Suppressor macrophage (primary cell): ENCODE data around the gene BMAL2.
A peak's percentile ranks its signal among the peaks of the same experiment; 100 is the strongest.

ENCODE experiments used
- DNase-seq, 4 experiments: peaks; one replicate each; pipeline ENCODE4 v3.0.0-alpha.2; 2020 to 2022

The BMAL2 gene

GRCh38 chr12:27324530-27324929, 8.1 kb upstream of the BMAL2 start:
- DNase-seq = no peak

DNA sequence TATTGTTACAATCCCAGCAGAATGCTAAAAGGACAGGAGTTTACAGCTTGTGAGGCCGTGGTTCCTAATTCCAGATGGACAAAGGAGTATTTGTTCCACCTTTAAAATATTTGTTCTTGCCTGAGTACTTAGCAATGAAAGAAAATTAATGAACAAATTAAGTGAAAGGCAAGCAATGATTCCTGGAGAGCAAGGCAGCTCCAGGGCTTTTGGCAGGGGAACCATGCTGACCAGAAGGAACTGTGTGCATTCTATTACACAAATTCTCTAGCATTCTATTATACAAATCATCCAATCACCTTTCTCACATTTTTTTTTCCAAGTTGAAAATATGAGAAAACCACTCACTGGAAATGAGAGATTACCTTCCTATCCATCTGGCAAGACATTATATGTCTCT, 1.8 kb upstream of the BMAL2 start:
- no peak for DNase-seq

- DNase-seq = peak; percentile 61 to 89 (median 76)
Observed at GRCh38 chr12:27331291-27331926, 1.2 kb upstream of the BMAL2 start.

DNA sequence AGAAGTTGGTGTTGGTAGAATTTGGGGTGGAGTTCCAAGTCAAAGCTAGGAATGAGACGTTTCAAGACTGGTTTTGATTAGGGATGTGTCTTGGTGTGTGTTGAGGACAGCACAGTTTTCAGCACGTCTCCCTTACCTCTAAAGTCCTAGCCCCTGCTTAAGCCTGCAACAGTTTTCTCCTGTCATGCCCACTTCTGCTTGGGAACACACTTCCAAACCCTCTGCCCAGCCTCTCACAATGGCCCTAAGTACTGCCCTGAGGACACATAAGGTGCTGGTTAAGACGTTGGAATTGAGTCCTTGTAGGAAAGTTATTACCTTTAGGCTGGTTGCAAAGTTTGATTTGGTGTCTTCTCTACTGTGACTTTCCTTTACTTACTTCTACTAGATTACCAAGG, 710 bp upstream of the BMAL2 start:
- DNase-seq = peak in 1 of 4 experiments; percentile 7

- no peak for DNase-seq
Observed at GRCh38 chr12:27332407-27332713, 276 bp upstream of the BMAL2 start.

DNA sequence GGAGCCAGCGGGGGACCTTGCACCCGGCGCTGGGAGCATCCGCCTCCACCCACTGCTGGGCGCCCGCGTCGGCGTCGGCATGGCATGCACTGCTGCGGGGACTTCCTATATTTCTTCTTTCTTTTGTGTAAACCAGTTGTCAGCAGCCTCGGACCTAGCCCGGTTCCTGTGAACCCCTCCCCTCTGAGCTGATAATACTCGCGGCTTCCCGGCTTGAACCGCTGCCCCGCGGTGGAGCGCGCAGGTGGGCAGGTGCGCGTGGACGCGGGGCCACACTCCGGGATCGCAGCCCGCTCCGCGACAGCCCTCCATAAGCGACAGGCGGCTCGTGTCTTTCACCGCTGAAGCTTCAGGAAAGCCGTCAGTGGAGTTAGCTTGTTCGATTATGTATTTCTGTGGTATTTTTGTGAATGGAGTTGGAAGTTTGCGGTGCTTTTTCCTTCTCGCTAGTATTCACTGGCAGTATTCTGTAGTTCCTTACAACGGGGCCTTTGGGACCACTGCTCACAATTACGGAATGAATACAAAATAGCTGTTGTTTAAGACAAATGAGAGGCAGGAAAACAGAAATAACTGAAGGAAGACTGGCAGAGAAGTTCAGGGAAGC, 870 bp downstream of the BMAL2 start:
- peak; percentile 76 to 88 (median 82) for DNase-seq

DNA sequence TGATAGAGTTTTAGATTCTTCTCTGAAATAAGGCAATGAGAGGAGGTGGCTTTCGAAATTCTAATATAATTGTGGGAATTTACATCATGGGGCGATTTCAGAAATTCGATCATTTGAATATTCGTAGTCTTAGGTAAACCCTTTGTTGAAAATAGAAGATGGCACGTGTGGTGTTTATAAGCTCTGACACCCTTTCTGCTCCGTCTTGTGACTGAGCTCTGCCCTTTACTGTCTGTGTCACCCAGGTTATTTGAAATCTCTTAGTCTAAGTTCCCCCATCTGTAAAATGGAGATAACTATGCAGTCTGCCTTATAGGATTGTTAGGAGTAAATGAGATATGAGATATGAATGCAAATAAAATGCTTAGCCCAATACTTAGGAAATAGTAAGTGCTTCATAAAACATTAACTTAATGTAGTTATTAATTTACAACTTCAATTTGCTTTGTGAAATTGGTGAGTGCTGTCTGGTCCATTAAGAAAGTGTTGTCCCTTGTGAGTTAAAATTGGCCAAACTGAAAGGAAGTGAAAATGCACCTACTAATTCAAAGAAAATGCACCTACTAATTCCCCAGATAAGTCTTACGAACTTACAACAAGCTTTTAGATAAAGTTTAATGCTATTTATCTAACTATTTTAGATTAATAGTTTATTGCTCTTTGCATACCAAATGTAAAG, 1.5 kb downstream of the BMAL2 start:
- peak in 2 of 4 experiments; percentile 19 to 35 for DNase-seq

GRCh38 chr12:27334721-27335082, 2.1 kb downstream of the BMAL2 start:
- no peak for DNase-seq

GRCh38 chr12:27335364-27336281, 3.0 kb downstream of the BMAL2 start:
- no peak for DNase-seq

- no peak for DNase-seq
Observed at GRCh38 chr12:27336282-27336653, 3.6 kb downstream of the BMAL2 start.

GRCh38 chr12:27337376-27337775, 4.7 kb downstream of the BMAL2 start:
- DNase-seq = no peak

DNA sequence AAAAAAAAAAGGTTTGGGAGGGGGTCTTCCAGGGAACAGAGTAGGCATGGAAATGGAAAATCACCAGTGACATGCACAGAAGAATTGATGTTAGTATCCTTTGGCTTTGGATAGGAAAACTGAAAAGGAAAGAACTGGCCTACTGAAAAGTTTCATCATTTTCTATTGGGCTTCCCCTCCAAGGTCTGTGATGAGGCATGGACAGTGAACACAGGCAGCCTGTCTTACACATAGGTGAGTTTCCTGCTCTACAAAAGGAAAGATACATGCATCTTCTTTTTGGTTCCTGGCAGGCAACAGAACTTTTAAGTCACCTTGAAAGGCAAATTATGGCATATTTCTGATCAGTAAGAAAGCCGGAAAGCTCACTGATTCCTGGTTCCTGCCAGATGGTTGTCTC, 5.8 kb downstream of the BMAL2 start:
- no peak for DNase-seq

DNA sequence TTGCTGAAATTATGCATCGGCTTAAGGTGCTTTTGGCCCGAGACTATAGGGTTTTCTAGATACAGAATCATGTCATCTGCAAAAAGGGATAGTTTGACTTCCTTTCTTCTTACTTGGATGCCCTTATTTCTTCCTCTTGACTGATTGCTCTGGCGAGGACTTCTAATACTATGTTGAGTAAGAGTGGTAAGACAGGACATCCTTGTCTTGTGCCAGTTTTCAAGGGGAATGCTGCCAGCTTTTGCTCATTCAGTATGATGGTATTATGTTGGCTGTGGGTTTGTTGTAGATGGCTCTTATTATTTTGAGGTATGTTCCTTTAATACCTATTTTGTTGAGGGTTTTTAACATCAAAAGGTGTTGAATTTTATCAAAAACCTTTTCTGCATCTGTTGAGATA, 8.3 kb downstream of the BMAL2 start:
- DNase-seq = no peak

GRCh38 chr12:27342536-27342935, 9.9 kb downstream of the BMAL2 start:
- no peak for DNase-seq

DNA sequence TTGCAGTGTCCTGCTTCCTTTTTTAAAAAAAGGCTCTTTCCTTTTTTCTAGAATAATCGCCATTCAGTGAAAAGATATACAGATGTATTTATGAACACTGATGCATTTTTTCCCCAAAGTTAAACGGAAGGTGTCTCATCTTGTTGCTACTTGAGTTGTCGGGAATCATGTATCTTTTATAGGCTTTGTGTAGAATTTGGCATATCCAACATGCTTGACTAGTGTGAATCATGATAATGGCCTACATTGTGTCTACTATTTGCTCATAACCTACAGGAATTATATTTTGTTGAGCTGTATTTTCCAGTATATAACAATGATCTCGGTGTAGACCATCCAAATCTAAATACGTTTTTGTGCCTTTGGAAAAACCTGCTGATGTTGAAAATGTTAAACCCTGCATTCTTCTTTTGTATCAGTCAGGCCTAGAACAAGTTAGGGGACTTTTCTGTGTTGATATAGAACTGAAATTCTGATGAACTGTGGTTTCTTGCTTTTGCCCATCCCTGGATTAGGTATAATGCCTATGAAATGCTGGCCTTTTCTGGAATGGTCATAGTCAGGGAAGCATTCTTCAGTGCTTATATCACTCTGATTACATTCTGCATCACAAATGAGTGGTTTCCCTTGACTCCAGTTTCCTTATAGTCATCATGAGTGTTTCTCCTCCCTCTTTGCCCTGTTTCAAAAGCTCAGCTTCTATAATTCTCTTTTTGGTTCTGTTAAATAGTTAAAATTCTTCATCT, 10.8 kb downstream of the BMAL2 start:
- DNase-seq = no peak

DNA sequence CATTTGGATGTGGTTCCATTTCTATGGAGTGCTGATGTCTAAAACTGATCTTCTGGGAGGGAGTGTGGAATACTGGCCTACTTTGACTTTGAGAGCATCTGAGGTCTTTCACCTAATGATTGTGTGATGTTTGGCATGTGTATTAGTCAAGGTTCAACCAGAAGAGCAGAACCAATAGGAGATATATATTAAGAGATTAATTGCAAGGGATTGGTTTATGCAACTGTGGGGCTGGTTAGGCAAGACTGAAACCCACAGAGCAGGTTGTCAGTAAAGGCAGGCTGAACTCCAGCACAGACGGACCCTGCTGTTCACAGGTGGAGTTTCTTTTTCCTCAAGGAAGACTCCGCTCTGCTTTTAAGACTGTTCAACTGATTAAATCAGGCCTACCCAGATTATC, 11.6 kb downstream of the BMAL2 start:
- DNase-seq = no peak

GRCh38 chr12:27344760-27345159, 12.1 kb downstream of the BMAL2 start:
- DNase-seq = no peak

GRCh38 chr12:27345376-27345775, 12.7 kb downstream of the BMAL2 start:
- no peak for DNase-seq

DNA sequence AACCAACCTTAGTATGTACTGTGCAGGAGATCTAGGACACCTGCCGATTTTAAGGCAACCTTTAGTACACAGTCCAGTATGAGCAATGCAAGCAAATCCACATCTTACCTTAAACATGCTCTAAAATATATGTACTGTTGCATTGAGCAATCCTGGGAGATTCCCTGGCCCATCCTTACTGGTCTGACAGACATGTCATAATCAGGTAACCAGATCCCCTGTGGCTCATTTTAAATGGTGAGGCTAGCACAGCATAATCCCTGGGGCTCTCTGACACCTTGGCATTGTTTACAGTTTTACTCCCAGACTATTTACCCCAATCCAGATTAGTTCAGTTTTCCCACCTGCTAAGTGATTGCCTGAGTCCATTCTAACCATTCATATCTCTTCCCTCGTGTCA, 15.1 kb downstream of the BMAL2 start:
- no peak for DNase-seq

DNA sequence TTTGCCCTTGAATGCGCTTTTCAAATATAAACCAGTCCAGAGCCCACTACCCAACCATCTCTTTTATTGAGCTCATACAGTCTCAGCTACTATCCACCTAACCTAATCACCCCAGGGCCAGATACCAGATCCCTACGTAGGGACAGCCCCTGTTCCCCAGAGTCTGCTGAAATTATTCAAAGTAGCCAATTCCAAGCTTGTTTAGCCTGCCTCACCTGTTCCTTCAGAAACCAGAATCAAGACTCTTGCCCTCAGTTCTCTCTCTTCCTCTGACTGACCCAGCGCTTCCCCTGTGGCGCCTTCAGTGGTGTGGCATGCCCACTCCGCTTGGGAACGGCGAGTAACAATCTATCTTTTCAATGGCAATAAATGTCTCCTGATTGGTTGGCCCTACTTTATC, 18.8 kb downstream of the BMAL2 start:
- DNase-seq = no peak

DNA sequence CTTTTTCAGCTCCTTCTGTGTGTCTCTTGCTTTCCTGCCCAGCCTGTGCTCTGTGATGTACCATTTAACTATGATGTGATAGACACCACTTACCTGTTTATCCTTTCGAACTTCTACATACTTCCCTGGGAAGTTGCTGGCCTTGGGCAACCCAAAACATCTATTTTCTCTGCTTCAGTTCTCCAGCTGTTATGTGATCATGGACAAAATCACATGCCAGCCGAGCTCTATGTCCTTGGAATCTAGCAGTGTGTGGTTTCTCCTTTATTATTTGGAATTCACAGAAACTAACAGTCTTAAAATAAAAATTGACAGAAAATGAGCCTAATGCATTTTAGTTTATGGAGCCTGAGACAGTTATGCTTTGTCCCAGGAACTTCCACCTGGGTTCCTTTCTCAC, 22.9 kb downstream of the BMAL2 start:
- no peak for DNase-seq

DNA sequence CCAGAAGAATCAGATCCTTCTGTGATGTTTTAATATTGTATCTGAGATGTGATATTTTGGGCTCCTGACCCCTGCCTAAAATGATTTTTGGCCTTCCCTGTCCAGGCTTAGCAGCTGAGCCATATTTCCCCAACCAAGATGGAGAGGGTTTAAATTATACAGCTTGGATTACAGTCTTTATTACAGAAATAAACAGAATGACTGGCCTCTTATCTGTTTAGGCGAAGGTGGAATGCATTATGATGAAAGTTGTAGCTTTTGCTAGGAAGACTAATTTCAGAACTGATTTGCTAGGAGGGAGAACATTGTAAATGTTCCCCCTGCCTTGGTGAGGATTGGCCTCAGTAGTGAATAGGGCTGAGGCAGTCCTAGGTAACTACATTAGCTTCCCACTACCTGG, 23.3 kb downstream of the BMAL2 start:
- no peak for DNase-seq
